Upper lobe of left lung (tissue), 6 donors: ENCODE measurements around the gene CNTNAP2. TPM values are rescaled to one million over a fixed set of nuclear protein-coding genes. Genes with fewer than 3 reads are reported as not detected.

Experiments used
- ATAC-seq, 2 donors: fragments of 200-7000 bp; cut with Tn5 transposase; one replicate each; pipeline ENCODE4 v1.9.1; 2022; ENCODE audit warnings: mild to moderate bottlenecking in 2 of 2, moderate library complexity in 2 of 2; ENCODE audit not compliant: low FRiP score in 2 of 2
- DNase-seq, 2 donors: peaks; one replicate each; pipeline ENCODE4 v3.0.0-alpha.2; 2019 to 2020
- H3K27ac ChIP-seq, 4 donors: fragments of 200-600 bp; sonication (generic); one replicate each; pipeline ENCODE4 v1.5.1; 2016 to 2019
- H3K27me3 ChIP-seq, 4 donors: fragments of 200-600 bp; sonication (generic); one replicate each; pipeline ENCODE4 v1.5.1; 2017 to 2019
- H3K36me3 ChIP-seq, 4 donors: fragments of 200-600 bp; sonication (generic); one replicate each; pipeline ENCODE4 v1.5.1; 2016 to 2019
- H3K4me1 ChIP-seq, 4 donors: fragments of 200-600 bp; sonication (generic); one replicate each; pipeline ENCODE4 v1.5.1; 2018 to 2019
- H3K4me3 ChIP-seq, 4 donors: fragments of 200-600 bp; sonication (generic); one replicate each; pipeline ENCODE4 v1.5.1; 2017 to 2019; ENCODE audit warnings: mild to moderate bottlenecking in 2 of 4, moderate library complexity in 1 of 4
- H3K9me3 ChIP-seq, 4 donors: fragments of 200-600 bp; sonication (generic); one replicate each; pipeline ENCODE4 v1.5.1; 2018 to 2019
- CTCF ChIP-seq, 6 experiments: fragments of 450-650 bp in 4 of 6; fragments of 200-600 bp in 2 of 6; sonication (generic) in 2 of 6; IDR thresholded peaks; one replicate each; pipeline ENCODE4 v1.5.1; 2016 to 2019; ENCODE audit warnings: antibody characterized with exemption in 6 of 6
- EP300 ChIP-seq, 4 donors: sonication (generic); formaldehyde crosslinking; IDR thresholded peaks; one replicate each; pipeline ENCODE4 v1.5.1; 2017; ENCODE audit warnings: antibody characterized with exemption in 4 of 4, control low read depth in 2 of 4
- POLR2A ChIP-seq, 4 donors: fragments of 450-650 bp; IDR thresholded peaks; one replicate each; pipeline ENCODE4 v1.5.1; 2016 to 2017; ENCODE audit warnings: antibody characterized with exemption in 4 of 4, mild to moderate bottlenecking in 2 of 4
- POLR2AphosphoS5 ChIP-seq, 2 donors: sonication (generic); formaldehyde crosslinking; IDR thresholded peaks; one replicate each; pipeline ENCODE4 v1.5.1; 2017; ENCODE audit warnings: antibody characterized with exemption in 2 of 2
- WGBS, 2 donors: methylation state at CpG; one replicate each; pipeline ENCODE4 v1.1.5; 2017 to 2018; 5-methylcytosine and 5-hydroxymethylcytosine counted together
- total RNA-seq, 6 donors: library from RNA; depleted of rRNA in 4 of 6; stranded (reverse); fragments of >200 nt in 4 of 6; gene quantifications; one replicate each; pipeline versions ENCODE4 v1.1.0 to v1.2.1, GENCODE V29; 2016 to 2021
- donor health status: DM: no; HTN: no; CAD: no; lungs with moderate emphysema.
- donor health status: DM: no; HTN: yes; CAD: no; lungs with severe emphysema.

CNTNAP2 gene
- total RNA-seq, 6 donors from 2014 or later: 0.06 to 1.0 (median 0.37) TPM

GRCh38 chr7:148332191-148333186 lies 2215.9 kb downstream of the CNTNAP2 start:
- Histone ChIP-seq H3K27ac (no peak overlapping the region), H3K27me3 (peaks cover 0 to 6% (median 0%) of the 10 kb centered on the region in 4 donors), H3K4me3 (no peak overlapping the region), H3K4me1 (no peaks in the 10 kb centered on the region), H3K9me3 (no peaks in the 10 kb centered on the region), H3K36me3 (no peaks in the 10 kb centered on the region)
- WGBS, 2 donors: 73 to 76% methylated on average over 8 of the region's 8 CpGs
- no peak for ATAC-seq
- DNase-seq: no peak
- TF ChIP-seq POLR2AphosphoS5 (IDR thresholded peaks at IDR 0.05) (no peak), POLR2A (IDR thresholded peaks at IDR 0.05) (no peak), CTCF (IDR thresholded peaks at IDR 0.05) (no peak), EP300 (IDR thresholded peaks at IDR 0.05) (no peak)

- ATAC-seq (peak in 1 of 2 donors; percentile 23), DNase-seq (no peak)
- peaks cover 0 to 6% (median 3%) of the 10 kb centered on the region in 4 donors for H3K4me1 ChIP-seq
- no peak overlapping the region for H3K27ac ChIP-seq
- H3K27me3 ChIP-seq: peaks cover 0 to 13% (median under 1%) of the 10 kb centered on the region in 4 donors
- 92 to 100% methylated on average over 1 of the region's 1 CpG for WGBS, 2 donors
- H3K4me3 ChIP-seq: no peak overlapping the region
- no peak for TF ChIP-seq POLR2A (IDR thresholded peaks at IDR 0.05)
- no peak for TF ChIP-seq EP300 (IDR thresholded peaks at IDR 0.05)
- no peak for TF ChIP-seq CTCF (IDR thresholded peaks at IDR 0.05)
- TF ChIP-seq POLR2AphosphoS5 (IDR thresholded peaks at IDR 0.05): no peak
- no peaks in the 10 kb centered on the region for H3K36me3 ChIP-seq
- no peaks in the 10 kb centered on the region for H3K9me3 ChIP-seq
Observed at GRCh38 chr7:148334441-148334956, 2217.9 kb downstream of the CNTNAP2 start.

GRCh38 chr7:148334959-148335577 lies 2218.5 kb downstream of the CNTNAP2 start:
- no peaks in the 10 kb centered on the region for H3K36me3 ChIP-seq
- DNase-seq: no peak
- WGBS, 2 donors: 32 to 41% methylated on average over 6 of the region's 6 CpGs
- peaks cover 0 to 8% (median 4%) of the 10 kb centered on the region in 4 donors for H3K4me1 ChIP-seq
- H3K9me3 ChIP-seq: no peaks in the 10 kb centered on the region
- no peak overlapping the region for H3K27ac ChIP-seq
- peaks cover 0 to 15% (median 2%) of the 10 kb centered on the region in 4 donors for H3K27me3 ChIP-seq
- TF ChIP-seq POLR2AphosphoS5 (IDR thresholded peaks at IDR 0.05): no peak
- TF ChIP-seq POLR2A (IDR thresholded peaks at IDR 0.05): no peak
- no peak for TF ChIP-seq EP300 (IDR thresholded peaks at IDR 0.05)
- TF ChIP-seq CTCF (IDR thresholded peaks at IDR 0.05): no peak
- no peak overlapping the region for H3K4me3 ChIP-seq
- peak in 1 of 2 donors; percentile 30 for ATAC-seq

- Histone ChIP-seq H3K27ac (no peak overlapping the region), H3K36me3 (no peaks in the 10 kb centered on the region), H3K4me1 (peaks cover 0 to 8% (median 4%) of the 10 kb centered on the region in 4 donors), H3K4me3 (no peak overlapping the region), H3K9me3 (no peaks in the 10 kb centered on the region), H3K27me3 (peaks cover 0 to 15% (median 2%) of the 10 kb centered on the region in 4 donors)
- 54 to 64% methylated on average over 1 of the region's 1 CpG for WGBS, 2 donors
- ATAC-seq (no peak), DNase-seq (no peak)
- TF ChIP-seq POLR2AphosphoS5 (IDR thresholded peaks at IDR 0.05) (no peak), CTCF (IDR thresholded peaks at IDR 0.05) (no peak), EP300 (IDR thresholded peaks at IDR 0.05) (no peak), POLR2A (IDR thresholded peaks at IDR 0.05) (no peak)
Observed at GRCh38 chr7:148335790-148336189, 2219.2 kb downstream of the CNTNAP2 start.
